ENCODE data around the gene B4GALT3. TPM values are rescaled to one million over a fixed set of nuclear protein-coding genes. Genes with fewer than 3 reads are reported as not detected.

The B4GALT3 gene
- total and polyA plus RNA-seq, 7 donors, result 16.3 to 48.1 (median 30.3) TPM

GRCh38 chr1:161153682-161154337 is 23.5 kb downstream of the B4GALT3 start, which contains the start of gene UFC1:
TSS of gene UFC1 (plus strand) at chr1:161153978. CDS start at chr1:161153998, 20 bp downstream.
- Histone ChIP-seq H3K36me3 (ENCODE audit: insufficient read depth in 1 of 2, low read depth in 1 of 2) (peaks cover 0 to 16% of the 10 kb centered on the region in 2 donors), H3K27me3 (ENCODE audit: insufficient read depth in 3 of 3, low read length in 2 of 3) (no peaks in the 10 kb centered on the region), H3K4me1 (peaks cover 3% of the 10 kb centered on the region), H3K9me3 (no peaks in the 10 kb centered on the region), H3K27ac (peak within 1 kb of the TSS; percentile 96), H3K4me3 (peak within 1 kb of the TSS; percentile 83)
- DNase-seq, result peak; percentile 72 to 89
- ATAC-seq, result peak; percentile 88 to 98 (median 90)
- no peak for TF ChIP-seq CTCF (IDR thresholded peaks at IDR 0.05)
- intact Hi-C loops (cut with DNase I), result loop anchor here in 1 of 2 donors (2.0 to 5.0 kb wide), 2 partner anchors 21 to 107 kb away; partner anchors contain the start of genes DEDD and USF1
- WGBS, 3 donors, result 0 to 1% (median 0%) methylated on average over 32 to 33 of the region's 33 CpGs

- 22 to 25% (median 24%) methylated on average over 9 of the region's 9 CpGs for WGBS, 3 donors
- Histone ChIP-seq H3K27ac (peak overlapping the region; percentile 96), H3K4me3 (peak overlapping the region; percentile 83), H3K27me3 (ENCODE audit: insufficient read depth in 3 of 3, low read length in 2 of 3) (no peaks in the 10 kb centered on the region), H3K36me3 (ENCODE audit: insufficient read depth in 1 of 2, low read depth in 1 of 2) (peaks cover 0 to 16% of the 10 kb centered on the region in 2 donors), H3K4me1 (peaks cover 3% of the 10 kb centered on the region), H3K9me3 (no peaks in the 10 kb centered on the region)
- TF ChIP-seq CTCF (IDR thresholded peaks at IDR 0.05), result no peak
- intact Hi-C loops (cut with DNase I), result loop anchor here in 1 of 2 donors (5.0 kb wide), 1 partner anchor 106 kb away; the partner anchor contains the start of gene USF1
- DNase-seq, result no peak
- peak in 2 of 4 donors; percentile 21 to 31 for ATAC-seq
Observed at GRCh38 chr1:161153176-161153575, 24.1 kb downstream of the B4GALT3 start.

GRCh38 chr1:161145832-161146231 is 31.5 kb downstream of the B4GALT3 start:
- no peaks in the 10 kb centered on the region for H3K4me1 ChIP-seq
- H3K27me3 ChIP-seq (ENCODE audit: insufficient read depth in 3 of 3, low read length in 2 of 3), result no peaks in the 10 kb centered on the region
- H3K9me3 ChIP-seq, result no peaks in the 10 kb centered on the region
- TF ChIP-seq CTCF (IDR thresholded peaks at IDR 0.05), result no peak
- intact Hi-C loops (cut with DNase I), result no loop called here
- DNase-seq, result no peak
- 79 to 87% (median 84%) methylated on average over 3 of the region's 3 CpGs for WGBS, 3 donors
- H3K4me3 ChIP-seq, result no peak overlapping the region
- no peak overlapping the region for H3K27ac ChIP-seq
- ATAC-seq, result no peak
- H3K36me3 ChIP-seq (ENCODE audit: insufficient read depth in 1 of 2, low read depth in 1 of 2), result no peaks in the 10 kb centered on the region

- 95 to 96% (median 96%) methylated on average over 29 of the region's 29 CpGs for WGBS, 3 donors
- DNase-seq (no peak), ATAC-seq (no peak)
- Histone ChIP-seq H3K9me3 (no peaks in the 10 kb centered on the region), H3K27me3 (ENCODE audit: insufficient read depth in 3 of 3, low read length in 2 of 3) (no peaks in the 10 kb centered on the region), H3K4me3 (no peak overlapping the region), H3K36me3 (ENCODE audit: insufficient read depth in 1 of 2, low read depth in 1 of 2) (no peaks in the 10 kb centered on the region), H3K27ac (no peak overlapping the region), H3K4me1 (peaks cover 13% of the 10 kb centered on the region)
- TF ChIP-seq CTCF (IDR thresholded peaks at IDR 0.05), result no peak
- intact Hi-C loops (cut with DNase I), result no loop called here
Observed at GRCh38 chr1:161140755-161141400, 36.4 kb downstream of the B4GALT3 start.

All from psoas muscle (tissue), 8 donors.